K562 (cell line): Measurements from ENCODE around the gene KRAS. TPM values are rescaled to one million over a fixed set of nuclear protein-coding genes. Genes with fewer than 3 reads are reported as not detected.

Source experiments
- MCM5 ChIP-seq: fragments of 450-650 bp; IDR thresholded peaks from 2 replicates; pipeline ENCODE4 v1.6.1; 2016; ENCODE audit warnings: low read depth
- SLC30A9 ChIP-seq: fragments of 250-450 bp; sonication (Bioruptor Pico); IDR thresholded peaks from 2 replicates; pipeline ENCODE4 v1.8.0; 2022; ENCODE audit warnings: mild to moderate bottlenecking, moderate library complexity
- polyA plus RNA-seq, 8 experiments: library from polyadenylated mRNA; depleted of rRNA in 4 of 8; stranded (reverse) in 5 of 8; unstranded in 3 of 8; fragments of >200 nt; fragmentation: Nextera tagmentation in 2 of 8; fragmentation: Illumina TruSeq in 1 of 8; extraction: Ambion mirVana in 2 of 8; extraction: Trizol in 1 of 8; gene quantifications; 2 replicates each; pipeline versions ENCODE4 v1.2.1 to v1.2.3, GENCODE V29; 2011 to 2014; ENCODE audit warnings: inconsistent platforms in 1 of 8, missing spikeins in 1 of 8
- total RNA-seq, 7 experiments: library from RNA; depleted of rRNA in 6 of 7; stranded (reverse); fragments of >200 nt in 6 of 7; fragmentation: Illumina TruSeq in 2 of 7; extraction: Trizol in 2 of 7; gene quantifications; 2 replicates each; pipeline versions ENCODE4 v1.2.1 to v1.2.3, GENCODE V29; 2011 to 2021; ENCODE audit warnings: low replicate concordance in 1 of 7
- TF ChIP-seq, protein P1 (sequence below): fragments of 200-600 bp; sonication (generic); IDR thresholded peaks from one replicate; pipeline ENCODE4 v1.6.1; 2012; ENCODE audit warnings: mild to moderate bottlenecking, low read depth, low read length, inconsistent platforms

Gene KRAS
- total and polyA plus RNA-seq, 9 of the 15 experiments (the other 6 are each of a cell fraction or from before 2014, with no cell fraction given): 7.2 to 21.2 (median 12.7) TPM

DNA sequence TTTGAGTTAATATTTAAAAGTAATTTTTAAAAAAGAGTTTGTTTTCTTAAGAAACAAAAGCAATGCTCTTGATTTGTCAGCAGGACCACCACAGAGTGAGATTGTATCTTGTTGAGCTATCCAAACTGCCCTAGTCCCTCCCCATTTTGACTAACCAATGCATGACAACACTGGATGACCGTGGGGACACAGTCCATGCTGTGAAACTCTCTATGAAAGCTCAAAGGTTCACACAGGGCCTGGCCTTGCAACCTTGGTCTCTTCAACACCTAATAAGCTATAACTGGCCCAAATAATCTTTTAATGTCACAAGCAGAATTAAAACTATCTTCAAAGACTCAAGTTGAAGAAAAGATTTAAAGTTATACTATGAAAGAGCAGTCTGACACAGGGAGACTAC lies 42.2 kb downstream of the KRAS start (continued):
- TF ChIP-seq, protein P1, sequence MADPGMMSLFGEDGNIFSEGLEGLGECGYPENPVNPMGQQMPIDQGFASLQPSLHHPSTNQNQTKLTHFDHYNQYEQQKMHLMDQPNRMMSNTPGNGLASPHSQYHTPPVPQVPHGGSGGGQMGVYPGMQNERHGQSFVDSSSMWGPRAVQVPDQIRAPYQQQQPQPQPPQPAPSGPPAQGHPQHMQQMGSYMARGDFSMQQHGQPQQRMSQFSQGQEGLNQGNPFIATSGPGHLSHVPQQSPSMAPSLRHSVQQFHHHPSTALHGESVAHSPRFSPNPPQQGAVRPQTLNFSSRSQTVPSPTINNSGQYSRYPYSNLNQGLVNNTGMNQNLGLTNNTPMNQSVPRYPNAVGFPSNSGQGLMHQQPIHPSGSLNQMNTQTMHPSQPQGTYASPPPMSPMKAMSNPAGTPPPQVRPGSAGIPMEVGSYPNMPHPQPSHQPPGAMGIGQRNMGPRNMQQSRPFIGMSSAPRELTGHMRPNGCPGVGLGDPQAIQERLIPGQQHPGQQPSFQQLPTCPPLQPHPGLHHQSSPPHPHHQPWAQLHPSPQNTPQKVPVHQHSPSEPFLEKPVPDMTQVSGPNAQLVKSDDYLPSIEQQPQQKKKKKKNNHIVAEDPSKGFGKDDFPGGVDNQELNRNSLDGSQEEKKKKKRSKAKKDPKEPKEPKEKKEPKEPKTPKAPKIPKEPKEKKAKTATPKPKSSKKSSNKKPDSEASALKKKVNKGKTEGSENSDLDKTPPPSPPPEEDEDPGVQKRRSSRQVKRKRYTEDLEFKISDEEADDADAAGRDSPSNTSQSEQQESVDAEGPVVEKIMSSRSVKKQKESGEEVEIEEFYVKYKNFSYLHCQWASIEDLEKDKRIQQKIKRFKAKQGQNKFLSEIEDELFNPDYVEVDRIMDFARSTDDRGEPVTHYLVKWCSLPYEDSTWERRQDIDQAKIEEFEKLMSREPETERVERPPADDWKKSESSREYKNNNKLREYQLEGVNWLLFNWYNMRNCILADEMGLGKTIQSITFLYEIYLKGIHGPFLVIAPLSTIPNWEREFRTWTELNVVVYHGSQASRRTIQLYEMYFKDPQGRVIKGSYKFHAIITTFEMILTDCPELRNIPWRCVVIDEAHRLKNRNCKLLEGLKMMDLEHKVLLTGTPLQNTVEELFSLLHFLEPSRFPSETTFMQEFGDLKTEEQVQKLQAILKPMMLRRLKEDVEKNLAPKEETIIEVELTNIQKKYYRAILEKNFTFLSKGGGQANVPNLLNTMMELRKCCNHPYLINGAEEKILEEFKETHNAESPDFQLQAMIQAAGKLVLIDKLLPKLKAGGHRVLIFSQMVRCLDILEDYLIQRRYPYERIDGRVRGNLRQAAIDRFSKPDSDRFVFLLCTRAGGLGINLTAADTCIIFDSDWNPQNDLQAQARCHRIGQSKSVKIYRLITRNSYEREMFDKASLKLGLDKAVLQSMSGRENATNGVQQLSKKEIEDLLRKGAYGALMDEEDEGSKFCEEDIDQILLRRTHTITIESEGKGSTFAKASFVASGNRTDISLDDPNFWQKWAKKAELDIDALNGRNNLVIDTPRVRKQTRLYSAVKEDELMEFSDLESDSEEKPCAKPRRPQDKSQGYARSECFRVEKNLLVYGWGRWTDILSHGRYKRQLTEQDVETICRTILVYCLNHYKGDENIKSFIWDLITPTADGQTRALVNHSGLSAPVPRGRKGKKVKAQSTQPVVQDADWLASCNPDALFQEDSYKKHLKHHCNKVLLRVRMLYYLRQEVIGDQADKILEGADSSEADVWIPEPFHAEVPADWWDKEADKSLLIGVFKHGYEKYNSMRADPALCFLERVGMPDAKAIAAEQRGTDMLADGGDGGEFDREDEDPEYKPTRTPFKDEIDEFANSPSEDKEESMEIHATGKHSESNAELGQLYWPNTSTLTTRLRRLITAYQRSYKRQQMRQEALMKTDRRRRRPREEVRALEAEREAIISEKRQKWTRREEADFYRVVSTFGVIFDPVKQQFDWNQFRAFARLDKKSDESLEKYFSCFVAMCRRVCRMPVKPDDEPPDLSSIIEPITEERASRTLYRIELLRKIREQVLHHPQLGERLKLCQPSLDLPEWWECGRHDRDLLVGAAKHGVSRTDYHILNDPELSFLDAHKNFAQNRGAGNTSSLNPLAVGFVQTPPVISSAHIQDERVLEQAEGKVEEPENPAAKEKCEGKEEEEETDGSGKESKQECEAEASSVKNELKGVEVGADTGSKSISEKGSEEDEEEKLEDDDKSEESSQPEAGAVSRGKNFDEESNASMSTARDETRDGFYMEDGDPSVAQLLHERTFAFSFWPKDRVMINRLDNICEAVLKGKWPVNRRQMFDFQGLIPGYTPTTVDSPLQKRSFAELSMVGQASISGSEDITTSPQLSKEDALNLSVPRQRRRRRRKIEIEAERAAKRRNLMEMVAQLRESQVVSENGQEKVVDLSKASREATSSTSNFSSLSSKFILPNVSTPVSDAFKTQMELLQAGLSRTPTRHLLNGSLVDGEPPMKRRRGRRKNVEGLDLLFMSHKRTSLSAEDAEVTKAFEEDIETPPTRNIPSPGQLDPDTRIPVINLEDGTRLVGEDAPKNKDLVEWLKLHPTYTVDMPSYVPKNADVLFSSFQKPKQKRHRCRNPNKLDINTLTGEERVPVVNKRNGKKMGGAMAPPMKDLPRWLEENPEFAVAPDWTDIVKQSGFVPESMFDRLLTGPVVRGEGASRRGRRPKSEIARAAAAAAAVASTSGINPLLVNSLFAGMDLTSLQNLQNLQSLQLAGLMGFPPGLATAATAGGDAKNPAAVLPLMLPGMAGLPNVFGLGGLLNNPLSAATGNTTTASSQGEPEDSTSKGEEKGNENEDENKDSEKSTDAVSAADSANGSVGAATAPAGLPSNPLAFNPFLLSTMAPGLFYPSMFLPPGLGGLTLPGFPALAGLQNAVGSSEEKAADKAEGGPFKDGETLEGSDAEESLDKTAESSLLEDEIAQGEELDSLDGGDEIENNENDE: no peak
- no peak for TF ChIP-seq MCM5
- TF ChIP-seq SLC30A9 (CRISPR knock-in tag): no peak
